Activated effector memory CD4-positive, alpha-beta T cell treated with anti-CD3 and anti-CD28 coated beads, Interleukin-2, amount 50 U/mL, for 16 hours (primary cell): ENCODE results near the gene CHM.

Source experiments
- DNase-seq: peaks from one replicate; pipeline ENCODE4 v3.0.0-alpha.2; 2020

Gene CHM

GRCh38 chrX:85903692-85904471 lies 143.5 kb downstream of the CHM start:
- no peak for DNase-seq

DNA sequence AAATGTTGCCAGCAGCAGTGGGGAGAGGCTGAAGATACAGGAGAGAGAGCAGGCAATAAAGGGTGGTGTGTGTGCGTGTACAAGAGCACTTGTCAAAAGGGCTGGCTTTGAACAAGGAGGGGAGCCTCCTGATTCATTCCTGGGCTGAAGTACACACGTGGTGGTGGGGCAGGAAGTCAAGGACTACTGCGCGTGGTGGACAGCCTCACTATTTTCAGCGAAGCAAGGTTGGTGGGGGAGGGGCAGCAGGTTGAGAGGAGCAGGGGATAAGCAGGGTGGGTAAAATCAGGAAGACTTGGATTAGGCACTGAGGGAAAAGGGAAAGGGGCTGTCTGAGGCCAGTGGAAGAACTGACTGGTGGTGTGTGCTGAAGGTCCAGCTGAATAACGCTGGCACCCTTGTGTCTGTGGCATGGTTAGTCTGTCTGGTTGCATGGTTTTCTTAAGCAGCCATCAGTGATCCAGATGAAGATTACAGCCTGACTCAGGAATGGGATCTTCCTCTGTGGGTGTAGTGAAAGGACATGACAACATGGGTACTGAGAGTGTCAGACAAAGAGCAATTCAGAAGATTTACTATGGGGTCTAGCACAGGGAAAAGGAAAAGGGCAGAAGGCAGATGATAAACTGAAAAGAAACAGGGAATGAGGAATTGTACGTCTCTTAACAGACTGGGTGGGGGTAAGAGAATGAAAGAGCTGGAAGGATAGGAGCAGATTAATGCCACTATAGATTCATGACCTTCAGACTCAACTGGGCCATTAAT lies 149.8 kb downstream of the CHM start:
- no peak for DNase-seq

- no peak for DNase-seq
Measured at GRCh38 chrX:85882601-85883000, 164.8 kb downstream of the CHM start.

GRCh38 chrX:85870585-85870984 lies 176.8 kb downstream of the CHM start:
- DNase-seq: no peak

DNA sequence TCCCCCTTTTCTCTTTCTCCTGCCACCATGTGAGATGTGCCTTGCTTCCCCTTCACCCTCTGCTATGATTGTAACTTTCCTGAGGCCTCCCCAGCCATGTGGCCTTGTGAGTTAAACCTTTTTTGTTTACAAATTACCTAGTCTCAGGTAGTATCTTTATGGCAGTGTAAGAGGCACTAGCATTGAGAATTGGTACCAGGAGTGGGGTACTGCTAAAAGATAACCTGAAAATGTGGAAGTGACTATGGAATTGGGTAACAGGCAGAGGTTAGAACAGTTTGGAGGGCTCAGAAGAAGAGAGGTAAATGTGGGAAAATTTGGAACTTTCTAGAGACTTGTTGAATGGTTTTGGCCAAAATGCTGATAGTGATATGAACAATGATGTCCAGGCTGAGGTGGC lies 182.0 kb downstream of the CHM start:
- no peak for DNase-seq

DNA sequence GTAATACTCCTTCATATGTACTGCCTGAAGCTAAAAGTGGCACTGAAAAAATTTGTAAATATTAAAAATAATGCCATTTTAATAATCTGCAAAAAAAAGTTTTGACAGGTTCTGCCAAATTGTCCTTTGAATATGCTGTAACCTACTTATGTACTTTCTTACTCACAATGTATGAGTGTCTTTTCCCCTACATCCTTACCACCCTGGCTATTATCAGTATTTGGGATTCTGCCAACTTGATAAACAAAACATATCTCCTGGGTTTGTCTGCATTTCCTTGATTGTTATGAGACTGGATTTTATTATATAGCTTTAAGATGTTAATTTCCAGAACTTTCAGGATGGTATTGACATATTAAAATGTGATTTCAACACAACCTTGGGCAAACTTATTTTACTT lies 187.9 kb downstream of the CHM start:
- DNase-seq: no peak

GRCh38 chrX:85851418-85851817 lies 195.9 kb downstream of the CHM start:
- no peak for DNase-seq

- no peak for DNase-seq
Measured at GRCh38 chrX:85836868-85837267, 210.5 kb downstream of the CHM start.

DNA sequence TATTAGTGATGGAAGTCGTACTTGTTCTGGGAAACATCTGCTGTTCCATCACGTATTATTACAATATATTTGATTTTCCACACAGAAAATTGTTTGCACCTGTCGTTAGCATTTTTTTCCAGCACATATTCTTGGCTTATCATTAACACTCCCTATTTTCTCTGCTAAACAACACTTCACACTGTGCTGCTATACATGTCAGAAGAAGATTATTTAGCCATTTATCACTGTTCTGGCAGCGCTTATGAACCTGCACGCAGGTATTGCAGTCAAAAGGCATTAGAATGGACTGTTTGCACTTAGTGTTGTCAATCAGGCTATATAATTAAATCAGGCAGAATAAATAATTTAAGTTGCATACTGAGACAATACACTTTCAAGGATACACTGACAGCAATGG lies 218.6 kb downstream of the CHM start:
- no peak for DNase-seq

DNA sequence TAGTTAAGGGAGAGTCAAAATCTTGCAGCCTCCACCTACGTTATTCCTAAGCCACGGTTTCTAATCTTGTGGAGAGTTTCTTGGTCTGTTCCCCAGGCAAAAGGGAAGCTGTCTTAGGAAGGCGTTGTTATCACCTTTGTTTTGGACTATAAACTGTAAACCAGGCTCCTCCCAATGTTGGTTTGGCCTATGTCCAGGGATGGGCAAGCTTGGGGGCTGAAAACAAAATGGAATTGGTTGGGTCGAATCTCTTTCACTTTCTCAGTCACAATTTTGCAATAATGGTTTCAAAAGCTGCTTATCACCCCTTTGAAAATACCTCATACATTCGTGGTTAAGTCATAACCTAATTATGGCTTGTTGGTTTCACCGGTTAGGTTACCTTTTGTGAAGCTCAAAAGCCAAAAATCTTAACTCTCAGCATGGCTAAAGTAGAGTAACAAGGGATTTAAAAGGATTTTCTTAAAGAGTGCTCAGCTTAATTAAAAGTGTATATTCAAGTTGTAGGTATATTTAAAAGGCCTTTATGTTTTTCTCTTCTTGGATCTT lies 232.1 kb downstream of the CHM start:
- no peak for DNase-seq
